MM.1S (cell line): ENCODE measurements around the gene MEGF6.

Experiments used
- DNase-seq: peaks from one replicate; pipeline ENCODE4 v3.0.0-alpha.2; 2015
- H2AFZ ChIP-seq: fragments of 300-600 bp; sonication (generic); 2 replicates; pipeline ENCODE4 v1.6.0; 2016; ENCODE audit warnings: antibody characterized with exemption, low read length
- H3F3A ChIP-seq: fragments of 300-600 bp; sonication (generic); 2 replicates; pipeline ENCODE4 v1.6.1; 2016; ENCODE audit warnings: mild to moderate bottlenecking, antibody characterized with exemption, low read length, moderate library complexity, mixed read lengths; ENCODE audit not compliant: insufficient read depth
- H3K27ac ChIP-seq: fragments of 300-600 bp; sonication (generic); 2 replicates; pipeline ENCODE4 v1.5.1; 2016; ENCODE audit warnings: mild to moderate bottlenecking, low read length
- H3K27me3 ChIP-seq: fragments of 300-600 bp; sonication (generic); replicated peaks from 2 replicates; pipeline ENCODE4 v1.6.0; 2016; ENCODE audit warnings: low read length; ENCODE audit not compliant: insufficient read depth
- H3K36me3 ChIP-seq: fragments of 300-600 bp; sonication (generic); replicated peaks from 2 replicates; pipeline ENCODE4 v1.6.1; 2016; ENCODE audit warnings: mild to moderate bottlenecking, low read length, mixed read lengths; ENCODE audit not compliant: insufficient read depth
- H3K4me1 ChIP-seq: fragments of 300-600 bp; sonication (generic); 2 replicates; pipeline ENCODE4 v1.6.1; 2016; ENCODE audit warnings: low read length, mixed read lengths
- H3K4me2 ChIP-seq: fragments of 300-600 bp; sonication (generic); 2 replicates; pipeline ENCODE4 v1.6.0; 2016; ENCODE audit warnings: low read depth, low read length
- H3K4me3 ChIP-seq: fragments of 300-600 bp; sonication (generic); 2 replicates; pipeline ENCODE4 v1.5.1; 2016; ENCODE audit warnings: low read length, mixed read lengths
- H3K79me2 ChIP-seq: fragments of 300-600 bp; sonication (generic); 2 replicates; pipeline ENCODE4 v1.6.1; 2016; ENCODE audit warnings: mixed run types, low read length, mixed read lengths
- H3K9ac ChIP-seq: fragments of 300-600 bp; sonication (generic); 2 replicates; pipeline ENCODE4 v1.6.1; 2016; ENCODE audit warnings: low read length, mixed read lengths
- H3K9me2 ChIP-seq: fragments of 300-600 bp; sonication (generic); replicated peaks from 2 replicates; pipeline ENCODE4 v1.6.1; 2016; ENCODE audit warnings: mild to moderate bottlenecking, low read length, mixed read lengths; ENCODE audit not compliant: insufficient read depth
- H3K9me3 ChIP-seq: fragments of 300-600 bp; sonication (generic); replicated peaks from 2 replicates; pipeline ENCODE4 v1.6.1; 2016; ENCODE audit warnings: mild to moderate bottlenecking, low read length, mixed read lengths; ENCODE audit not compliant: insufficient read depth
- H4K20me1 ChIP-seq: fragments of 300-600 bp; sonication (generic); 2 replicates; pipeline ENCODE4 v1.6.1; 2016; ENCODE audit warnings: mild to moderate bottlenecking, low read length, moderate library complexity, mixed read lengths; ENCODE audit not compliant: insufficient read depth
- CTCF ChIP-seq: fragments of 300-600 bp; sonication (generic); IDR thresholded peaks from 2 replicates; pipeline ENCODE4 v1.5.1; 2016; ENCODE audit warnings: antibody characterized with exemption, low read length, mixed read lengths
- EZH2 ChIP-seq: fragments of 300-600 bp; sonication (generic); optimal IDR thresholded peaks from 2 replicates; pipeline ENCODE3; 2017; ENCODE audit warnings: low read depth, mild to moderate bottlenecking, antibody characterized with exemption, low read length, mixed read lengths
- EZH2phosphoT487 ChIP-seq: fragments of 300-600 bp; sonication (generic); IDR thresholded peaks from 2 replicates; pipeline ENCODE4 v1.6.1; 2018; ENCODE audit warnings: antibody characterized with exemption, low read length

Gene MEGF6

DNA sequence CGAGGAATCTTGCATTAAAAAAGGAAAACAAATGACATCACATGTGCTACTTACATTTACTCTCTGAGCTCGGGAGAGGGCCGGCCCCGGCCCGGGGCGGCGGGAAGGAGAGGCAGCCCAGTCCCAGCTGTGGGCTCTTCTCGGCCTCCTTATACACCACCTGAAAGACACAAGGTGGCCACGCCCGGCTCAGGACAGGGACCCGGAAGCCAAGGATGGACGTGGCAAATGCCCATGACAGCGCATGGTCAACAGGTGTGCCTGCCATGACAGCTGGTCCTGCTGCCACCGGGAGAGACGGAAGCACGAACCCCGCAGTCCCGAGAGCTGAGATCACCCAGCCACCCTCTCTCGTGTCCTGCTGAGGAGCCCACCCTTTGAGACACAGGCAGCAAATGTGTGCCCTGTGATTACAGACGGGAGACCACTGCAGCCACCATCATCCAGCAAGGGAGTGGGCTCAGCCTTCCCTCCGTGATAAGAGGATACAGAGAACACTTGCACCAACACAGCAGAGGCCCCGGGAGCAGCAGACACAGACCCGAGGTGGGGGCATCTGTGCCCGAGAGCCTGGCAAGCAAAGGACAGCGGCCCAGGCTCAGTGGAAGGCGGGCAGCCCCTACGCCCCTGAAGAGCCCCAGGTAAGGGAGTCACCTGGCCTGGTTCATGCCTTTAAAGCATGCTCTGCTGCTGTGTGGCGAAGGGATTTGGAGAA, 22.2 kb upstream of the MEGF6 start:
- Histone ChIP-seq H3K9ac (no peak overlapping the region), H3K4me3 (no peak overlapping the region), H3K36me3 (peaks cover 6% of the 10 kb centered on the region; the same call in 1 of the 2 replicates), H3K79me2 (no peaks in the 10 kb centered on the region), H3F3A (peaks cover 17% of the 10 kb centered on the region), H4K20me1 (no peaks in the 10 kb centered on the region), H3K9me3 (no peaks in the 10 kb centered on the region), H3K9me2 (no peaks in the 10 kb centered on the region), H3K27ac (no peak overlapping the region), H3K4me1 (peaks cover 26% of the 10 kb centered on the region), H3K4me2 (no peak overlapping the region), H2AFZ (no peak overlapping the region), H3K27me3 (no peaks in the 10 kb centered on the region)
- no peak for DNase-seq
- TF ChIP-seq CTCF (no peak), EZH2phosphoT487 (no peak), EZH2 (no peak)

- no peak overlapping the region for H3K27ac ChIP-seq
- H3K27me3 ChIP-seq: no peaks in the 10 kb centered on the region
- no peaks in the 10 kb centered on the region for H3K79me2 ChIP-seq
- no peaks in the 10 kb centered on the region for H3K9me2 ChIP-seq
- no peak for DNase-seq
- H4K20me1 ChIP-seq: no peaks in the 10 kb centered on the region
- no peak overlapping the region for H3K4me3 ChIP-seq
- H3K4me1 ChIP-seq: peaks cover 26% of the 10 kb centered on the region
- H3K9ac ChIP-seq: no peak overlapping the region
- TF ChIP-seq CTCF (no peak), EZH2phosphoT487 (no peak), EZH2 (no peak)
- no peaks in the 10 kb centered on the region for H3K9me3 ChIP-seq
- H3K4me2 ChIP-seq: no peak overlapping the region
- 0 out of 2 replicates have a peak, but pooled peaks cover 3% of the 10 kb centered on the region for H3K36me3 ChIP-seq
- no peak overlapping the region for H2AFZ ChIP-seq
- peaks cover 17% of the 10 kb centered on the region for H3F3A ChIP-seq
Observed at GRCh38 chr1:3632716-3633343, 21.5 kb upstream of the MEGF6 start.

DNA sequence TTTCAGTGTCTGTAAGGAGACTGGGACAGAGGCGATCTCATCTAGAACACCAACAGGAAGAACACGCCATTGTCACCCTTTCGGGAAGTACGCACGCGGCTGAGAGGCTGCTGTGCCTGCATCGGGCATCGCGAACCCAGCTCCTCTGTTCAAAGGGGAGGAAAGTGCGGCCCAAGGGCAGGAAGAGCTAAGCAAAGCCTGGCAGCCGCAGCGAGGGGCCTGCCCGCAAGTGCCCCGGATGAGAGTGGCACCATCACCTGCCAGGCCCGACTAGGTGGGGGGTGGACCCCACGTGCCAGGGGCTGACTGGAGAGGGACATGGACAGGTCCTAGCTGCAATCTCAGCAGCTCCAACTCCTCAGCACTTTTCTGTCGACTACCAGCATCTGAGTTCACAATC, 21.0 kb upstream of the MEGF6 start:
- Histone ChIP-seq H3K79me2 (no peaks in the 10 kb centered on the region), H3K27me3 (no peaks in the 10 kb centered on the region), H3K4me1 (peaks cover 26% of the 10 kb centered on the region), H2AFZ (no peak overlapping the region), H3F3A (peaks cover 17% of the 10 kb centered on the region), H3K27ac (no peak overlapping the region), H3K9me2 (no peaks in the 10 kb centered on the region), H3K4me3 (no peak overlapping the region), H3K9me3 (no peaks in the 10 kb centered on the region), H3K9ac (no peak overlapping the region), H3K36me3 (0 out of 2 replicates have a peak, but pooled peaks cover 3% of the 10 kb centered on the region), H4K20me1 (no peaks in the 10 kb centered on the region), H3K4me2 (no peak overlapping the region)
- TF ChIP-seq EZH2 (no peak), CTCF (no peak), EZH2phosphoT487 (no peak)
- no peak for DNase-seq
